NCI-H524 treated with DMSO at 0.1 percent for 48 hours (cell line): ENCODE data around the gene APLNR.
"Not testable (repeated sequence)": the region's sequence is repeated elsewhere in the genome, so short reads cannot be mapped to it uniquely, and the experiment has no call there.

Experiments
- DNase-seq: peaks from one replicate; lab custom pipeline; 2025; lab: John Stamatoyannopoulos, UW

The APLNR gene

DNA sequence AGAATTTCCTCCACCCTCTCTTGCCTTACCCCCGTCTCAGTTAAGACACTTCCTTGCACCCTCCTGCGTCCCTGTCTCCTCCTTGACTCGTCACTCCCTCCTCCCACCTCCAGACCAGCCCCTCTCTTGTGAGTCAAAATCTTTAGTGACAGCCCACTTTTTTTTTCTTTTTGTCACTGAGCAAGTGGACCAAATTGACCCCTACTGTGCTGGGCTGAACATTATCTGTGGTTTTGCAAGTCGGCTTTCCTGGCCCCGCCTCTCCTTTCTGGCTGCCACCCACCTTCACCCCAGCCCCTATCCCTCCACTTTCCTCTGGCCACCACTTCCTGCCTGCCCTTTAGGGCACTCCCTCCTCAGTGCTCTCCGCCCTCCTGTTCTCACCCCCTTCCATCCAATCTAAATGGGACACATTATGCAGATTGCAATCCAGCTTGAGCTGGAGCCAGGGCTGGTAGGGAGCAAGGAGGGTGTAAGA, at the start of gene APLNR:
TSS of gene APLNR (minus strand) at position 47 of the 478 bp plus-strand sequence. CDS start 246 bp downstream, outside the sequence.
- no peak for DNase-seq

DNA sequence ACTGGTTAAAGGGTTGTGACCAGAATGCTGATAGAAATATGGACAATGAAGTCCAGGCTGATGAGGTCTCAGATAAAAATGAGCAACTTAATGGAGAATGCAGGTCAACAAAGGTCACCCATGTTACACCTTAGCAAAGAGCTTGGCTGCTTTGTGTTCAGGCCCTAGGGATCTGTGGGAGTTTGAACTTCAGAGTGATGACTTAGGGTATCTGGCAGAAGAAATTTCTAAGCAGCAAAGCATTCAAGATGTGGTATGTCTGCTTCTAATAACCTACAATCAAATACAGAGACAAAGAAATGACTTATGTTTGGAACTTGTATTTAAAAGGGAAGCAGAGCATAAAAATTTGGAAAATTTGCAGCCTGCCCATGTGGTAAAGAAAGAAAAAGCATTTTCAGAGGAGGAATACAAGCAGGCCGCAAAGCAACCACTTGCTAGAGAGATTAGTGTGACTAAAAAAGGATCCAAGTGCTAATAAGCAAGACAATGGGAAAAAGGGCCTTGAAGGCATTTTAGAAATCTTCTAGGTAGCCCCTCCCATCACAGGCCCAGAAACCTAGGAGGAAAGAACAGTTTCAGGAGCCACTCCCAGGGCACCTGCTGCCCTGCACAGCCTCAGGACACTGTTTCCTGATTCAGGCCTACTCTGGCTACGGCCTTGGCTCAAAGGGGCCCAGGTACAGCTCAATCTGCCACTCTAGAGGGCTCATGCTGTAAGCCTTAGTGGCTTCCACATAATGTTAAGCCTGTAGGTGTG, 46.4 kb upstream of the APLNR start:
- no peak for DNase-seq

GRCh38 chr11:57281546-57281945, 44.5 kb upstream of the APLNR start:
- not testable (repeated sequence) for DNase-seq

- no peak for DNase-seq
Measured at GRCh38 chr11:57279116-57279515, 42.1 kb upstream of the APLNR start.

DNA sequence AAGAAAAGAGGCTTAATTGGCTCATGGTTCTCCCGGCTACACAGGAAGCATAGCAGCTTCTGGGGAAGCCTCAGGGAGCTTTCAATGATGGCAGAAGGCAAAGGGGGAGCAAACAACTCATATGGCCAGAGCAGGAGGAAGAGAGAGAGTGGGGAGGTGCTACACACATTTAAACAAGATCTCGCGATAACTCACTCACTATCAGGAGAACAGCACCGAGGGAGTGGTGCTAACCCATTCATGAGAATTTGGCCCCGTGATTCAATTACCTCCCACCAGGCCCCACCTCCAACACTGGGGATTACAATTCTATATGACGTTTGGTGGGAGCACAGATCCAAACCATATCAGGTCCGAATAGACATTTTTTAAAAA, 41.7 kb upstream of the APLNR start:
- no peak for DNase-seq

- peak; percentile 67 for DNase-seq
Measured at GRCh38 chr11:57277845-57278720, 41.0 kb upstream of the APLNR start.

- DNase-seq: no peak
Measured at GRCh38 chr11:57276971-57277675, 40.1 kb upstream of the APLNR start.

DNA sequence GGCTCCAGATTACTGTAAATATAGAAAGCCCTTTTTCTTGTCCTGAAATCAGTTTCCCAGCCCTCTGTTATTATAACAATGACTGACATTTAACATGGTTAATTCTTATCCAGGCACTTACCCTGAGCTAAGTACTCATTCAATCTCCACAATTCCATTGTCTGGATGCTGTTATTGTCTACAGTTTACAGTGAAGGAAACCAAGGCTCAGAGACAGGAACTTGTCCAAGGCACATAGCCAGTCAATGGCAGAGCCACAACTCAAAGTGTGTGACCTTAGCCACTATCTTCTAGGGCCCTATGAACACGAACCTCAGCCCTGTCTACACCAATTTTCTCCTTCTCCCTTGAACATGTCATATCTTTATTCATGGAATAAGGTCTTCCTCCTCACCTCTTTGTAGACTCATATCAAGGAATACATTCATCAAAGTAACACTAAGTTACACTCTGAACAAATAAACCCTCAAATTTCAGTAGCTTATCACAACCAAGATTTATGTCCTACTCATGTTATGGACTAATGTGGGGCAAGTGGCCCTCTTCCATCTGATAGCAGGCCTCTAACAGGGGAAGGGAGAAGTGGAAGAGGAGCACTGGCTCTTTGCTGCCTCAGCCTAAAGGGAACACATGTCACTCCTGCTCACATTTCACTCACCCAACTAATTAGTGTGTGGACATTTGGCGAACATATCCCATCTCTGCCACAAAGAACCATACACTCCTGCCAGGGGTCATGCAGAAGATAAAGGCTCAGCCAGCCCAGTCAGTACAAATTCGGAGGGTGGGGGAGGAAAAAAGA, 39.3 kb upstream of the APLNR start:
- DNase-seq: peak; percentile 47

DNA sequence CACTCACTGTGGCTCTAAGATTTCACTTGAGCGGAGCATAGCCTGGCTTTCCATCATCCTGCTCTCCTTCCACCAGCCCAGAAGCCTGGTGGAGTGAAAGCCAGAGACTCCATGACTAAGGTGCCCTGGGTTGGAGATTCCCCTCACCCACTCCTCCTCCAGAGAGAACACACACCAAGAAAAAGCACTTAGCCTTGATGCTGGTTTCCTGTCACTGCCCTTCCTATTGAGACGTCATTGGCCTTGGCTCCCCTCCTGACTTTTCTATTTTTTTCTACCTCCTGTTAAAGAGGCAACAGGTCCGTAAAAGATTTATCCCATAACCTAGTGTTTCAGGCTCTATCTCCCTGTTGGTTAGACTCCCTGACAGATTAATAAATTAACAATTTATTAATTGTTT, 38.5 kb upstream of the APLNR start:
- DNase-seq: no peak

DNA sequence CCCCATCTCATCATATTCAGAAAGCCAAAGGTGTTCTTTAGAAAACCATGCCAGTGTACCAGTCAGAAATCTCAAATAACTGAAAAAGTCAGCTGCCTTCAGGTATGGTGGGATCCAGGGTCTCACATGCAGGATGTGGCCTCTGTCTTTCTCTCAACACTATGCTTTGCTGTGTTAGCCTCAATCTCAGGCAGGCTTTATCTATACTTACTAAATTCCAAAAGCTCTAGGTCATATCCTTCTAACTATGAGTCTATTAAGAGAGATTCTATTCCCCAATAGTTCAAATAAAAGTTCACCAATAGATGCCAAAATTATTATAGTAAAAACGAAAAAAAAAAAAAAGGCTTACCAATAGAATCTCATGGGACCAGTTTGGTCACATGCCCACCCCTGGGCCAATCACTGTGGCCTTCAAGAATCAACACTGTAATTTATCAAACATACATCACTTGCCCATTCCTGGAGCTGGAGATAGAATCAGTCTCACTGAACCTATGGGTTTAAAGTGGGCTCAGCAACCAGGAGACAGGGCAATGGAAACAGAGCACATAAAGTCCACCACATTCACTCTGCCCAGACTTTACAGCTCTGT, 38.0 kb upstream of the APLNR start:
- DNase-seq: no peak

- DNase-seq: no peak
Measured at GRCh38 chr11:57273448-57274058, 36.5 kb upstream of the APLNR start.

GRCh38 chr11:57269571-57270021, 32.5 kb upstream of the APLNR start:
- DNase-seq: no peak

GRCh38 chr11:57266157-57266556, 29.1 kb upstream of the APLNR start:
- no peak for DNase-seq

- no peak for DNase-seq
Measured at GRCh38 chr11:57263351-57263750, 26.3 kb upstream of the APLNR start.

- no peak for DNase-seq
Measured at GRCh38 chr11:57262157-57262556, 25.1 kb upstream of the APLNR start.

DNA sequence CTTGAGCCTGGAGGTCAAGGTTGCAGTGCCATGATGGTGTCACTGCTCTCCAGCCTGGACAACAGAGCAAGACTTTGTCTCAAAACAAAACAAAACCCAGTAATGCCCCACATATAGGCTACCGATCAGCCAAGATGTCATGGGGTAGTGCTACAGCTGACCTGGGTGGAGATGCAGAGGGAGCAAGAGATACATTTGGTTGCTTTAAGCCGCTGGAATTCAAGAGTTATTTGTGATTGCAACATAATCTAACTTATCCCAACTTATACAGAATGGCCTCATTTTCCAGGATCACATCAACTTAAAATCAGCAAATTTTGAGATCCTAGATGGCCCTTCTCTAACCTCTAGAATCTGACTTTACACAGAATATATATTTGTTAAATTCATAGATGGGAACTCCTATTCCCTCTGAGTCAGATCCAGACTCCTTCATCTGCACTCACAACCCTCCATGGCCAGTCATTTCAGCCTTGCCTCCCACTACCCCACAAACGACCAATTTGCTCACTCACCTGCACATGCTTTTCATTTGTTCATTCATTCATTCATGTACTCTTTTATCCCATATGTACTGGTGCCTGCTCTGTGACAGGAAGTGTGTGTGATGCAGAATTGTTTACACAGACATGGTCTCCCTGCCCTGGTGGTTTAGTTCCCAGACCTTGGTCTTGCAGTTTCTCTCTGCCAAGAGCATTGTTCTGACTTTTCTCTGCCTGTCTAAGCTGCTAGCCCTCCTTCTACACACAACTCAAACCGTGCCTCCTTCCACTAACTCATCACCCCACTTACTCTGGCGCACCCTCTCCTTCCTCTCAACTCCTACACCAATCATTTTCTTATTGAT, 24.1 kb upstream of the APLNR start:
- no peak for DNase-seq

DNA sequence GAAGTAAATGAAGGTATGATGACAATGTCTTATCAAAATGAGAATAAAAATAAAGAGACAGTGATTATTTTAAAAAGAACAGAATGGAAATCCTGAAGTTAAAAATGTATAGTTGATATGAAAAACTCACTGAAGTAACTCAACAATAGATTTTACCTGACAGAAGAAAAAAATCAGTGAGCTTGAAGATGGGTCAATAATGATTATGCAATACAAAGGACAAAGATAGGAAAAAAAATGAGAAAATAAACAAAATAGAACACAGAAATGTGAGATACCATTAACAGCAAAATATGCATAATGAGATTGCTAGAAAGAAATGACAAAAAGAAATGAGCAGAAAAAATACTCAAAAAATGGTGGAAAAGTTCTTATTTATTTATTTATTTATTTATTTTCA, 19.1 kb upstream of the APLNR start:
- DNase-seq: no peak

DNA sequence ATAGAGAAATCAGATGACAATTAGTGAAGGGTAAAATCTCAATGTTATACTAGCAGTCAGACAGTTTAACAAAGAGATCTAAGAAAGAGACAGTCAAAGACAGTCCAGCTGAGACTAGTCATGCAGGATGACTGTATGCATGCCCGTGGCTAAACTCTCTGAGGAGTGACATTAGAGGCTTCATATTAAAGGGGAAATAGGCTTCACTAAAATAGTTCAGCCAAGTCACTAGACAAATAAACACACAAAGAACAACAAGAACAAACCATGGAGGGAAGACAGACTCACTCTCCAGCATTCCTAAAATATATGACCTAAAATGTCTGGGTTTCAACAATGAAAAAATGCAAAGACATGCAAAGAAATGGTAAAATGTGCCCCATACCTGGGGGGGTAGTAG, 18.6 kb upstream of the APLNR start:
- no peak for DNase-seq

GRCh38 chr11:57254631-57255030, 17.6 kb upstream of the APLNR start:
- DNase-seq: no peak
